HFFc6 (cell line): ENCODE data around the gene PEX11G. TPM values are rescaled to one million over a fixed set of nuclear protein-coding genes. Genes with fewer than 3 reads are reported as not detected.

Experiments used
- DNase-seq: peaks from one replicate; pipeline ENCODE4 v3.0.0-alpha.2; 2018
- H3K27ac Mint-ChIP-seq: 2 replicates; pipeline ENCODE4 v1.8.0; 2020; ENCODE audit warnings: mild to moderate bottlenecking, mixed read lengths
- H3K27me3 Mint-ChIP-seq: 2 replicates; pipeline ENCODE4 v1.8.0; 2021; ENCODE audit warnings: mild to moderate bottlenecking, moderate library complexity, mixed read lengths; ENCODE audit not compliant: insufficient read depth
- H3K36me3 Mint-ChIP-seq: 2 replicates; pipeline ENCODE4 v1.8.0; 2021; ENCODE audit warnings: low read depth, mixed read lengths
- H3K4me1 Mint-ChIP-seq: 2 replicates; pipeline ENCODE4 v1.8.0; 2020; ENCODE audit warnings: low read depth, mixed read lengths
- H3K4me3 Mint-ChIP-seq: 2 replicates; pipeline ENCODE4 v1.8.0; 2020; ENCODE audit warnings: mild to moderate bottlenecking, moderate library complexity, mixed read lengths
- H3K9me3 Mint-ChIP-seq: 2 replicates; pipeline ENCODE4 v1.8.0; 2020; ENCODE audit warnings: mild to moderate bottlenecking, mixed read lengths
- CTCF ChIP-seq: fragments of 200-600 bp; sonication (generic); IDR thresholded peaks from 2 replicates; pipeline ENCODE4 v1.5.0; 2021; ENCODE audit warnings: antibody characterized with exemption, mild to moderate bottlenecking
- total RNA-seq, 6 experiments: library from RNA; stranded (reverse); fragmentation: NEBNext Ultra II Directional; extraction: Animal tissue kit (Norgen Biotek cat#: 25700); gene quantifications; 2 replicates in 1 of 6; 3 replicates in 5 of 6; pipeline ENCODE4 v1.2.3, GENCODE V29; 2021

The PEX11G gene
- total RNA-seq, 6 experiments from 2014 or later: 0.51 to 2.8 (median 1.0) TPM

GRCh38 chr19:7513809-7514642 lies 25.2 kb upstream of the PEX11G start:
- no peak for DNase-seq
- Mint-ChIP-seq H3K4me1 (peaks cover 41% of the 10 kb centered on the region), H3K9me3 (no peaks in the 10 kb centered on the region), H3K27ac (no peak overlapping the region; the same call in 1 of the 2 replicates), H3K36me3 (peaks cover 1% of the 10 kb centered on the region; the same call in 1 of the 2 replicates), H3K4me3 (no peak overlapping the region; the same call in 1 of the 2 replicates), H3K27me3 (peaks cover 7% of the 10 kb centered on the region; the same call in 1 of the 2 replicates)
- no peak for TF ChIP-seq CTCF

GRCh38 chr19:7512400-7512851 lies 23.6 kb upstream of the PEX11G start:
- Mint-ChIP-seq H3K9me3 (no peaks in the 10 kb centered on the region), H3K4me1 (peaks cover 42% of the 10 kb centered on the region), H3K36me3 (no peaks in the 10 kb centered on the region), H3K27me3 (peaks cover 5% of the 10 kb centered on the region), H3K4me3 (peak overlapping the region; percentile 26), H3K27ac (peak overlapping the region; percentile 57)
- no peak for TF ChIP-seq CTCF
- peak; percentile 87 for DNase-seq

- no peak overlapping the region for H3K27ac Mint-ChIP-seq
- peaks cover 21% of the 10 kb centered on the region for H3K4me1 Mint-ChIP-seq
- peaks cover 5% of the 10 kb centered on the region for H3K27me3 Mint-ChIP-seq
- H3K9me3 Mint-ChIP-seq: no peaks in the 10 kb centered on the region
- H3K4me3 Mint-ChIP-seq: no peak overlapping the region
- no peak for TF ChIP-seq CTCF
- DNase-seq: no peak
- H3K36me3 Mint-ChIP-seq: no peaks in the 10 kb centered on the region
Observed at GRCh38 chr19:7509625-7510024, 20.8 kb upstream of the PEX11G start.

GRCh38 chr19:7507884-7508283 lies 19.0 kb upstream of the PEX11G start:
- H3K4me3 Mint-ChIP-seq: no peak overlapping the region
- no peaks in the 10 kb centered on the region for H3K36me3 Mint-ChIP-seq
- TF ChIP-seq CTCF: no peak
- H3K9me3 Mint-ChIP-seq: no peaks in the 10 kb centered on the region
- peaks cover 8% of the 10 kb centered on the region for H3K27me3 Mint-ChIP-seq
- peaks cover 12% of the 10 kb centered on the region for H3K4me1 Mint-ChIP-seq
- no peak overlapping the region for H3K27ac Mint-ChIP-seq
- DNase-seq: peak; percentile 87

GRCh38 chr19:7506385-7507328 lies 17.8 kb upstream of the PEX11G start:
- Mint-ChIP-seq H3K4me3 (no peak overlapping the region), H3K9me3 (no peaks in the 10 kb centered on the region), H3K27ac (no peak overlapping the region), H3K4me1 (peaks cover 6% of the 10 kb centered on the region; the same call in 1 of the 2 replicates), H3K27me3 (peaks cover 15% of the 10 kb centered on the region), H3K36me3 (no peaks in the 10 kb centered on the region)
- DNase-seq: peak; percentile 40
- no peak for TF ChIP-seq CTCF
